Upper lobe of right lung (tissue), 1 donor: ENCODE results near the gene GPR148. TPM values are rescaled to one million over a fixed set of nuclear protein-coding genes. Genes with fewer than 3 reads are reported as not detected.

Experiments used
- ATAC-seq: fragments of 200-7000 bp; cut with Tn5 transposase; one replicate; pipeline ENCODE4 v1.9.1; 2020; ENCODE audit warnings: mild to moderate bottlenecking, moderate library complexity
- DNase-seq: peaks from one replicate; pipeline ENCODE4 v3.0.0-alpha.2; 2020
- H3K27ac ChIP-seq: fragments of 200-600 bp; one replicate; pipeline ENCODE4 v1.8.0; 2022
- H3K27me3 ChIP-seq: fragments of 200-600 bp; one replicate; pipeline ENCODE4 v1.8.0; 2022; ENCODE audit warnings: mild to moderate bottlenecking
- H3K36me3 ChIP-seq: fragments of 200-600 bp; one replicate; pipeline ENCODE4 v1.8.0; 2022
- H3K4me1 ChIP-seq: fragments of 200-600 bp; one replicate; pipeline ENCODE4 v1.8.0; 2022
- H3K4me3 ChIP-seq: fragments of 200-600 bp; one replicate; pipeline ENCODE4 v1.8.0; 2022; ENCODE audit warnings: mild to moderate bottlenecking
- H3K9me3 ChIP-seq: fragments of 200-600 bp; one replicate; pipeline ENCODE4 v1.8.0; 2022
- intact Hi-C: fragments of 100-400 bp; cut with DNase I; formaldehyde crosslinking; loops from one replicate; pipeline ENCODE4 v1.11.0; 2022
- total RNA-seq: library from RNA; stranded (reverse); fragmentation: NEBNext Ultra II Directional; extraction: Animal tissue kit (Norgen Biotek cat#: 25700); gene quantifications from one replicate; pipeline ENCODE4 v1.2.1, GENCODE V29; 2021
- TF ChIP-seq, protein P1 (sequence below): fragments of 200-600 bp; IDR thresholded peaks from one replicate; pipeline ENCODE4 v1.8.0; 2022; ENCODE audit warnings: antibody characterized with exemption
- donor health status: DM: no; HTN: yes; CAD: no; lungs with severe emphysema.

The GPR148 gene
- total RNA-seq, 1 donor from 2014 or later, result not detected

DNA sequence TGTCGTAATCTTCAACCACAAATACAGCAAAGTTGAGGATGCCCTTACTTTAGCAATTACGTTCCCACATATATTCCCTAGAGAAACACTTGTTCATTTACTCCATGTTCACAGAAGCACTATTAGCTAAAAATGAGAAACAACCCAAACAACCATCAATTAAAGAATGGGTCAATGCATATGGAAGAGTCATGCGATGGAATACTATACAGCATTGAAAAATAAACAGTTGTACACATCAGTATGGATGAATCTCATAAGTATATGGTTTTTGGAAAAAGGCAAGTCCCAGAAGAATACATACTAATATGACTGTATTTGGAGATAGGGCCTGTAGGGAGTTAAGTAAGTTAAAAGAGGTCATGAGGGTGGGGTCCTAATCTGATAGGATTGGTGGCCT, 6.3 kb downstream of the GPR148 start:
- no peak overlapping the region for H3K4me3 ChIP-seq
- H3K27ac ChIP-seq, result no peak overlapping the region
- H3K4me1 ChIP-seq, result no peaks in the 10 kb centered on the region
- ATAC-seq, result no peak
- intact Hi-C loops, result no loop called here
- no peaks in the 10 kb centered on the region for H3K27me3 ChIP-seq
- H3K9me3 ChIP-seq, result no peaks in the 10 kb centered on the region
- TF ChIP-seq, protein P1, sequence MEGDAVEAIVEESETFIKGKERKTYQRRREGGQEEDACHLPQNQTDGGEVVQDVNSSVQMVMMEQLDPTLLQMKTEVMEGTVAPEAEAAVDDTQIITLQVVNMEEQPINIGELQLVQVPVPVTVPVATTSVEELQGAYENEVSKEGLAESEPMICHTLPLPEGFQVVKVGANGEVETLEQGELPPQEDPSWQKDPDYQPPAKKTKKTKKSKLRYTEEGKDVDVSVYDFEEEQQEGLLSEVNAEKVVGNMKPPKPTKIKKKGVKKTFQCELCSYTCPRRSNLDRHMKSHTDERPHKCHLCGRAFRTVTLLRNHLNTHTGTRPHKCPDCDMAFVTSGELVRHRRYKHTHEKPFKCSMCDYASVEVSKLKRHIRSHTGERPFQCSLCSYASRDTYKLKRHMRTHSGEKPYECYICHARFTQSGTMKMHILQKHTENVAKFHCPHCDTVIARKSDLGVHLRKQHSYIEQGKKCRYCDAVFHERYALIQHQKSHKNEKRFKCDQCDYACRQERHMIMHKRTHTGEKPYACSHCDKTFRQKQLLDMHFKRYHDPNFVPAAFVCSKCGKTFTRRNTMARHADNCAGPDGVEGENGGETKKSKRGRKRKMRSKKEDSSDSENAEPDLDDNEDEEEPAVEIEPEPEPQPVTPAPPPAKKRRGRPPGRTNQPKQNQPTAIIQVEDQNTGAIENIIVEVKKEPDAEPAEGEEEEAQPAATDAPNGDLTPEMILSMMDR, result no peak
- no peak for DNase-seq
- no peaks in the 10 kb centered on the region for H3K36me3 ChIP-seq

- Histone ChIP-seq H3K36me3 (no peaks in the 10 kb centered on the region), H3K4me1 (no peaks in the 10 kb centered on the region), H3K27me3 (no peaks in the 10 kb centered on the region), H3K4me3 (no peak overlapping the region), H3K27ac (no peak overlapping the region), H3K9me3 (no peaks in the 10 kb centered on the region)
- TF ChIP-seq, protein P1, result no peak
- DNase-seq (no peak), ATAC-seq (no peak)
- intact Hi-C loops, result no loop called here
Observed at GRCh38 chr2:130736487-130736886, 7.6 kb downstream of the GPR148 start.

GRCh38 chr2:130737592-130737991, 8.7 kb downstream of the GPR148 start:
- no peaks in the 10 kb centered on the region for H3K9me3 ChIP-seq
- TF ChIP-seq, protein P1, result no peak
- intact Hi-C loops, result no loop called here
- no peaks in the 10 kb centered on the region for H3K36me3 ChIP-seq
- ATAC-seq, result no peak
- no peak for DNase-seq
- H3K27ac ChIP-seq, result no peak overlapping the region
- no peak overlapping the region for H3K4me3 ChIP-seq
- H3K4me1 ChIP-seq, result no peaks in the 10 kb centered on the region
- H3K27me3 ChIP-seq, result no peaks in the 10 kb centered on the region

GRCh38 chr2:130740671-130741070, 11.8 kb downstream of the GPR148 start:
- DNase-seq (no peak), ATAC-seq (no peak)
- TF ChIP-seq, protein P1, result no peak
- no peak overlapping the region for H3K27ac ChIP-seq
- intact Hi-C loops, result no loop called here
- no peaks in the 10 kb centered on the region for H3K9me3 ChIP-seq
- H3K27me3 ChIP-seq, result peaks cover 12% of the 10 kb centered on the region
- no peak overlapping the region for H3K4me3 ChIP-seq
- no peaks in the 10 kb centered on the region for H3K36me3 ChIP-seq
- no peaks in the 10 kb centered on the region for H3K4me1 ChIP-seq

DNA sequence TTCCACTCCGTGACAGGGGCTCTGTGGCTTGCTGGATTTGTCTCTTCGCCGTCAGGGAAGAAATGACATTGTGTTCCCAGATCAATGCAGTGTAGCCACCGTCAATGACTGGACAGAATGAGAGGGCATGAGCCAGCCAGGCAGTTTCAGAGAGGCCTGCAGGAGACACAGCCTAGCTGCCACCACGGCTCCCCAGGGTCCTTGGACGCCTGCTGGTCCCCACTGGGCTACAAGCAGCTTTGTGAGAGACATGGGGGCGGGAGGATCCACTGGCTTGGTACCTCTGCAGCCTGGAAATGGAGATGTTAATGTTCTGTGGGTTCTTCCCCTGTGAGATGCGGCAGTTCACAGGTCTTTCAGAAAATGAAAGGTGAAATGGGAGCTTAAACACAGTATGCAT, 14.4 kb downstream of the GPR148 start:
- Histone ChIP-seq H3K27me3 (peaks cover 12% of the 10 kb centered on the region), H3K27ac (no peak overlapping the region), H3K9me3 (no peaks in the 10 kb centered on the region), H3K36me3 (no peaks in the 10 kb centered on the region), H3K4me1 (no peaks in the 10 kb centered on the region), H3K4me3 (no peak overlapping the region)
- intact Hi-C loops, result no loop called here
- no peak for ATAC-seq
- TF ChIP-seq, protein P1, result no peak
- no peak for DNase-seq
